ENCODE data around the gene RBMS1.
"Not testable (repeated sequence)": the region's sequence is repeated elsewhere in the genome, so short reads cannot be mapped to it uniquely, and the experiment has no call there.

RBMS1 gene

DNA sequence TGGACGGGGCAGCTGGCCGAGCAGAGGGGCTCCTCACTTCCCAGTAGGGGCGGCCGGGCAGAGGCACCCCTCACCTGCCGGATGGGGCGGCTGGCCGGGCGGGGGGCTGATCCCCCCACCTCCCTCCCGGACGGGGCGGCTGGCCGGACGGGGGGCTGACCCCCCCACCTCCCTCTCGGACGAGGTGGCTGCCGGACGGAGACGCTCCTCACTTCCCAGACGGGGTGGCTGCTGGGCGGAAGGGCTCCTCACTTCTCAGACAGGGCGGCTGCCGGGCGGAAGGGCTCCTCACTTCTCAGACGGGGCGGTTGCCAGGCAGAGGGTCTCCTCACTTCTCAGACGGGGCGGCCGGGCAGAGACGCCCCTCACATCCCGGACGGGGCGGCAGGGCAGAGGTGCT lies 54.6 kb downstream of the RBMS1 start:
- peaks cover 12 to 14% of the 10 kb centered on the region in 2 donors for H3K9me3 Mint-ChIP-seq
- not testable (repeated sequence) for DNase-seq, H3K27me3 Mint-ChIP-seq, ATAC-seq, H3K27ac Mint-ChIP-seq, H3K4me3 Mint-ChIP-seq
- peaks cover 11% of the 10 kb centered on the region for H3K4me1 Mint-ChIP-seq

DNA sequence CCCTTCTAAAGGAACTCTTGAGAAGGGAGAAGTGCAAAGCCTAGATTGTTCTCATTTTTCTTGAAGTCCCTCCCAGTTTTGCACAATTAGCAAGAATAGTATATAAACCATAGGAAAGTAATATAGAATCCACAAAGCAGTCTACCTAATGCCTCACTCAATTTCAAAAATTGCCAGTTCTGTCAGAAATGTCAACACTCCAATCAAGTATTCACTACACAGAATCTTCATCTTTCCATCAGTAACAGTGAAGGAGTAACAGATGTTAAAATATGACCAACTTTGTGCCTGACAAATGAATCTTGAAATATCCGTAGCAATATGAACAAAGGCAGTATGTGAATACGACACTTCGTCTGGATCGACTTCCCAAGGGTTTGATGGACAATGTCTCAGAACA lies 56.3 kb downstream of the RBMS1 start:
- no peak overlapping the region for H3K4me3 Mint-ChIP-seq
- ATAC-seq (no peak), DNase-seq (no peak)
- no peak overlapping the region for H3K27ac Mint-ChIP-seq
- peaks cover 7% of the 10 kb centered on the region in 2 donors for H3K9me3 Mint-ChIP-seq
- H3K4me1 Mint-ChIP-seq = peaks cover 28% of the 10 kb centered on the region
- no peaks in the 10 kb centered on the region for H3K27me3 Mint-ChIP-seq

GRCh38 chr2:160434254-160434948 lies 59.2 kb downstream of the RBMS1 start:
- ATAC-seq = no peak
- no peaks in the 10 kb centered on the region for H3K27me3 Mint-ChIP-seq

GRCh38 chr2:160433466-160434140 lies 60.0 kb downstream of the RBMS1 start:
- Mint-ChIP-seq H3K27me3 (no peaks in the 10 kb centered on the region), H3K9me3 (peaks cover 11 to 14% of the 10 kb centered on the region in 2 donors), H3K4me3 (peak overlapping the region in 1 of 2 donors; percentile 26), H3K4me1 (peaks cover 44% of the 10 kb centered on the region), H3K27ac (no peak overlapping the region)
- peak; percentile 88 for ATAC-seq
- DNase-seq = no peak

More at GRCh38 chr2:160434254-160434948, 59.2 kb downstream of the RBMS1 start:
- Mint-ChIP-seq H3K9me3 (peaks cover 11 to 14% of the 10 kb centered on the region in 2 donors), H3K27ac (peak overlapping the region in 1 of 2 donors; percentile 19), H3K4me3 (no peak overlapping the region), H3K4me1 (peaks cover 40% of the 10 kb centered on the region)
- no peak for DNase-seq

GRCh38 chr2:160432633-160433032 lies 61.0 kb downstream of the RBMS1 start:
- Mint-ChIP-seq H3K27ac (no peak overlapping the region), H3K27me3 (no peaks in the 10 kb centered on the region), H3K9me3 (peaks cover 11 to 14% of the 10 kb centered on the region in 2 donors), H3K4me3 (no peak overlapping the region), H3K4me1 (peaks cover 54% of the 10 kb centered on the region)
- DNase-seq = no peak
- no peak for ATAC-seq

DNA sequence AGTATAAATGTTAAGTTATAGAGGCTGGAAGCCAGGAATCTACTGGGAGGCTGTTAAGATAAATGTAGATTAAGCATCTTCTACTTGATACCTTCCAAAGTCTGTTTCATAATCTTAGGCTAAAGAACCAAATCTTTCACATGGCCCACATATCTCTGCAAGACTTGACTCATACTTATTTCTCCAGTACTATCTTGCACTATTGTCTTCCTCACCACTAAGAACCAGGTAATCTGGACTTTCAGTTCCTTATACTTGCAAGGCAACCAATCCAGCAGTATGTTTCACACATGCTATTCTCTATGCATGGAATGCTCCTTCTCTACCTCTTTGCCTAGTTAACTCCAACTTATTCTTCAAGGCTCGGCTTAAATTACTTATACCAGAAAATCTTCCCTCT lies 62.2 kb downstream of the RBMS1 start:
- Mint-ChIP-seq H3K4me1 (peaks cover 53% of the 10 kb centered on the region), H3K27me3 (no peaks in the 10 kb centered on the region), H3K27ac (no peak overlapping the region), H3K9me3 (peaks cover 11 to 14% of the 10 kb centered on the region in 2 donors), H3K4me3 (no peak overlapping the region)
- ATAC-seq (peak; percentile 50), DNase-seq (no peak)

DNA sequence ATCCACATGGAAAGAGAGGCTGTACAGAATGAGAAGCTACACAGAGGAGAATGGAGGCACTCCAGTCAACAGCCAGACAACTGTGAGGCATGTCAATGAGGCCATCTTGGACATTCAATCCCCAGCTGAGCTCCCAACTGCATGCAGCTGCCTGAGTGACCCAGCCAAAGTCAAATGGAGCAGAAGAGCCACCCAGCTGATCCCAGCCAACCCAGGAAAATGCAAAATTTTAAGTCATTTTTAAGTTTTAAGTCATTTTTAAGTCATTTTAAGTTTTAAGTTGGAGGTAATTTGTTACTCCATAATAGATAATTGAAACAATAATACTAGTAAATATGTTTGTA lies 63.6 kb downstream of the RBMS1 start:
- peaks cover 67% of the 10 kb centered on the region for H3K4me1 Mint-ChIP-seq
- H3K27me3 Mint-ChIP-seq = no peaks in the 10 kb centered on the region
- H3K4me3 Mint-ChIP-seq = no peak overlapping the region
- ATAC-seq (no peak), DNase-seq (no peak)
- H3K9me3 Mint-ChIP-seq = peaks cover 11 to 14% of the 10 kb centered on the region in 2 donors
- H3K27ac Mint-ChIP-seq = no peak overlapping the region

GRCh38 chr2:160429248-160430000 lies 64.2 kb downstream of the RBMS1 start:
- Mint-ChIP-seq H3K9me3 (peaks cover 11 to 14% of the 10 kb centered on the region in 2 donors), H3K27me3 (no peaks in the 10 kb centered on the region), H3K4me3 (peak overlapping the region in 1 of 2 donors; percentile 53), H3K4me1 (peaks cover 66% of the 10 kb centered on the region), H3K27ac (peak overlapping the region in 1 of 2 donors; percentile 90)
- DNase-seq (no peak), ATAC-seq (peak; percentile 33)

- no peaks in the 10 kb centered on the region for H3K27me3 Mint-ChIP-seq
- DNase-seq = no peak
- H3K4me3 Mint-ChIP-seq = peak overlapping the region; percentile 78 to 81
- H3K9me3 Mint-ChIP-seq = peaks cover 11 to 14% of the 10 kb centered on the region in 2 donors
- ATAC-seq = no peak
- H3K27ac Mint-ChIP-seq = peak overlapping the region; percentile 89 to 98
- H3K4me1 Mint-ChIP-seq = peaks cover 61% of the 10 kb centered on the region
Measured at GRCh38 chr2:160428405-160428763, 65.2 kb downstream of the RBMS1 start.

GRCh38 chr2:160427629-160428404 lies 65.8 kb downstream of the RBMS1 start:
- Mint-ChIP-seq H3K4me1 (peaks cover 61% of the 10 kb centered on the region), H3K9me3 (peaks cover 11 to 14% of the 10 kb centered on the region in 2 donors), H3K27me3 (no peaks in the 10 kb centered on the region), H3K27ac (peak overlapping the region; percentile 89 to 98), H3K4me3 (peak overlapping the region; percentile 78 to 81)
- peak; percentile 78 for ATAC-seq
- peak in 1 of 2 donors; percentile 39 for DNase-seq

DNA sequence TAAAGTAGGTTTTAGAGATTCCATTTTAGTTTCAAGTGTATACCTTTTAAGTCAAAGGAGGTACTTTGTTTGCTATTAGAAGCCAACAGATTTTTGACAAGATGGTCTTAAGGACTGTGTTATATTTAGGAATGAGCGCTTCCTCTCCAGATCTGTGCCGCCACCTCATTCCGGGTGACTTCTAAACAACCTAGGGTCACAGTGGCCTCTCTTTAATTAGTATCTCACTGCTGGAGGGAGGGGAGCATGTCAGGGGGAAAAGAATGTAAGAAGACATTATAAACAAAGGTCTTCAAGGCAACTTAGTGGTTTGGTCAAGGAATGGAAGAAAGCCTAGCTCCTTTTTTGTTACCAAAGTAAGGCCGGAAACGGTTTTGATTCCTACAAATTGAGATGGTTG lies 67.0 kb downstream of the RBMS1 start:
- ATAC-seq (no peak), DNase-seq (no peak)
- Mint-ChIP-seq H3K4me1 (peaks cover 65% of the 10 kb centered on the region), H3K4me3 (no peak overlapping the region), H3K9me3 (peaks cover 11 to 14% of the 10 kb centered on the region in 2 donors), H3K27me3 (no peaks in the 10 kb centered on the region), H3K27ac (no peak overlapping the region)

DNA sequence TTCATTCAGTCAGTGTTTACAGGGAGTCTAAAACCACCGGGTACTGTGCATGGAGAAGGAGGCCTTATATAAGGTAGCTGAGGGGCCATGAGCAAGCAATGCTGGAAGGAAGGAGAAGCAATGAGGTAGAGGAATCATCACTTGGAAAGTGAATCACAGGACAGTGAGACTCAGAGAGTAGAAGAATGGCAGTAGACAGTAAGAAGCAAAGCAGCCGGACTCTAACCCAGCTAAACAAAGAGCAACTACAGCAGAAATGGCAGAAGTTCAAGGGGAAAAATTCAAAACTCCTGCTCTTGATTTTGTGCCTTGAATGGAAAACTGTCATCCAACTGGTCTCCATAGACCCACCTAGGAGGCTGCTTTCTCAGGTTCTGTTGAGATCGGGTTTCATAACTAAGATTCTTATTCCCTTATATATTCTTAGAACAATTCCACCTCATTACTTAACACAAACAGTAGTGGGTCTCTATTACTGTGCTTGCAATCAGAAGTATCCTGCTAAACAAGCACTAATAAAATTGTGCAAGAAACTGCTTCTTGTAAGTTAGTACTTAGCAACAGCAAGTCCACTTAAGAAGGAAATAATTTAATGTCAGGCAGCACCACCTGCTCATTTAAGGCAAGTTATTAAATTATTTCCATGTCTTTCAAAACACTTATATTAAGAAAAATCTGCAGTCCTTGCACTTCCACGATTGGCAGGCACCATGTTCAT lies 68.0 kb downstream of the RBMS1 start:
- ATAC-seq = no peak
- Mint-ChIP-seq H3K27ac (peak overlapping the region in 1 of 2 donors; percentile 57), H3K27me3 (no peaks in the 10 kb centered on the region), H3K4me3 (peak overlapping the region; percentile 12 to 45), H3K9me3 (peaks cover 8 to 11% of the 10 kb centered on the region in 2 donors), H3K4me1 (peaks cover 64% of the 10 kb centered on the region)
- DNase-seq = no peak

GRCh38 chr2:160423126-160423525 lies 70.5 kb downstream of the RBMS1 start:
- no peak overlapping the region for H3K4me3 Mint-ChIP-seq
- no peak overlapping the region for H3K27ac Mint-ChIP-seq

GRCh38 chr2:160421646-160422501 lies 71.7 kb downstream of the RBMS1 start:
- H3K4me1 Mint-ChIP-seq = peaks cover 74% of the 10 kb centered on the region
- H3K4me3 Mint-ChIP-seq = peak overlapping the region; percentile 4 to 13
- H3K27ac Mint-ChIP-seq = peak overlapping the region in 1 of 2 donors; percentile 59
- H3K9me3 Mint-ChIP-seq, ATAC-seq, DNase-seq, H3K27me3 Mint-ChIP-seq: not testable (repeated sequence)

More at GRCh38 chr2:160423126-160423525, 70.5 kb downstream of the RBMS1 start:
- H3K9me3 Mint-ChIP-seq = no peaks in the 10 kb centered on the region
- no peak for DNase-seq
- no peak for ATAC-seq
- H3K4me1 Mint-ChIP-seq = peaks cover 73% of the 10 kb centered on the region
- no peaks in the 10 kb centered on the region for H3K27me3 Mint-ChIP-seq

Data from stimulated activated naive CD8-positive, alpha-beta T cell treated with anti-CD3 and anti-CD28 coated beads, Interleukin-15, amount 100 ng/mL, for 72 hours (primary cell).